Measurements from ENCODE around the gene FOXP1. TPM values are rescaled to one million over a fixed set of nuclear protein-coding genes. Genes with fewer than 3 reads are reported as not detected.
A peak's percentile ranks its signal among the peaks of the same experiment; 100 is the strongest.

FOXP1 gene
- total RNA-seq, 1 donor from 2014 or later, result 110 TPM

DNA sequence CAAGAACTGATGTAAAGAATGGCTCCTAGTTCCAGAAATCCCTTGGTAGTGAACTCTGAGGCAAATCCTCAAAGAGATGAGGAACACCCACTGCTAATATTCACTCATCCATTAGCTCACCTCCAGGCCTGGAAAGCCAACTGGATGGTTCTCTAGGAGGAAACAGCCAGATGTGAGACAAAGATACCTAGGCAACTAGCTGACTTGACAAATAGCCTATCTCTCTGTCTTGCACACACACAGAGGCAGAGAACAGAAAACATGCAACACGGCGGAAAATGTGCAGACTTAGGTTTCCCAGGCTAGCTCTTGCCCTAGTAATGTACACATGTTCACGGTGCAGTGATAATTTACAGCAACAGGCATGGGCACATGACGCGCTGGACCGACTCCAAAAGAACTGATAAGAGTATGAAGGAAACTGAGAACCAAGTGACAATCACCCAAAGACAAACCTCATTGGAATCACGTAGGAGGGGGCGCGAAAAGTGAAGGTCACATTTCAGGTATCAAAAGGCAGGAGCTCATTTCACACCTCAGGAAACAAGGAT lies 318.1 kb downstream of the FOXP1 start:
- peaks cover 2% of the 10 kb centered on the region for H3K36me3 Mint-ChIP-seq (ENCODE audit: low read depth)
- intact Hi-C loops (cut with micrococcal nuclease), result no loop called here
- no peaks in the 10 kb centered on the region for H3K9me3 Mint-ChIP-seq
- DNase-seq, result no peak
- no peaks in the 10 kb centered on the region for H3K27me3 Mint-ChIP-seq
- H3K4me1 Mint-ChIP-seq, result peaks cover 25% of the 10 kb centered on the region
- H3K27ac Mint-ChIP-seq, result no peak overlapping the region
- H3K4me3 Mint-ChIP-seq, result no peak overlapping the region

- H3K4me1 Mint-ChIP-seq, result peaks cover 25% of the 10 kb centered on the region
- peak overlapping the region; percentile 54 for H3K27ac Mint-ChIP-seq
- no peaks in the 10 kb centered on the region for H3K27me3 Mint-ChIP-seq
- H3K9me3 Mint-ChIP-seq, result no peaks in the 10 kb centered on the region
- DNase-seq, result no peak
- intact Hi-C loops (cut with micrococcal nuclease), result no loop called here
- peaks cover 2% of the 10 kb centered on the region for H3K36me3 Mint-ChIP-seq (ENCODE audit: low read depth)
- H3K4me3 Mint-ChIP-seq, result peak overlapping the region; percentile 17
These were observed 318.7 kb downstream of the FOXP1 start for GRCh38 chr3:71264840-71265239.

GRCh38 chr3:71262364-71263265 lies 320.9 kb downstream of the FOXP1 start:
- Mint-ChIP-seq H3K4me1 (peaks cover 31% of the 10 kb centered on the region), H3K9me3 (no peaks in the 10 kb centered on the region), H3K27me3 (no peaks in the 10 kb centered on the region), H3K36me3 (ENCODE audit: low read depth) (peaks cover 2% of the 10 kb centered on the region), H3K27ac (no peak overlapping the region), H3K4me3 (no peak overlapping the region)
- no peak for DNase-seq
- intact Hi-C loops (cut with micrococcal nuclease), result no loop called here

DNA sequence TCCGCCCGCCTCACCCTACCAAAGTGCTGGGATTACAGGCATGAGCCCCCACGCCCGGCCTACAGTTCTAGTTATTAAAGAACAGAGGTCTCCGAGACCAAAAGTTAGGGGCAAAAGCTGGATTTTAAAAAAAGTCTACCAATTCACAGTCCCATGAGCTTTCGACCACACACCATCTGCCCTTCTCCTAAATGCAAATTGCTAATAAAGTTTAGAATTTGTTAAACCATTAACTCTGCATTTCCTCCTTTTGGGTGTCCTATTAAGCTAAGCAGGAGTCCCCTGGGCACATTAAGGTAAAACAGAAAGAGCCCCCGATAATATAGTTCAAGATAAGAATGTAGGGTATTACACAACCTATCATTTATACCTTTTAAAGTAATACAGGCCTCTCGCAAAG lies 322.7 kb downstream of the FOXP1 start:
- Mint-ChIP-seq H3K27me3 (no peaks in the 10 kb centered on the region), H3K4me1 (peaks cover 30% of the 10 kb centered on the region)

GRCh38 chr3:71258526-71258925 lies 325.0 kb downstream of the FOXP1 start:
- Mint-ChIP-seq H3K4me3 (no peak overlapping the region), H3K36me3 (ENCODE audit: low read depth) (peaks cover 1% of the 10 kb centered on the region), H3K27ac (no peak overlapping the region), H3K4me1 (peaks cover 13% of the 10 kb centered on the region), H3K9me3 (no peaks in the 10 kb centered on the region), H3K27me3 (no peaks in the 10 kb centered on the region)
- intact Hi-C loops (cut with micrococcal nuclease), result no loop called here
- no peak for DNase-seq

More for the DNA sequence above, 322.7 kb downstream of the FOXP1 start:
- Mint-ChIP-seq H3K9me3 (no peaks in the 10 kb centered on the region), H3K36me3 (ENCODE audit: low read depth) (peaks cover 1% of the 10 kb centered on the region), H3K27ac (no peak overlapping the region), H3K4me3 (no peak overlapping the region)
- intact Hi-C loops (cut with micrococcal nuclease), result no loop called here
- DNase-seq, result no peak

DNA sequence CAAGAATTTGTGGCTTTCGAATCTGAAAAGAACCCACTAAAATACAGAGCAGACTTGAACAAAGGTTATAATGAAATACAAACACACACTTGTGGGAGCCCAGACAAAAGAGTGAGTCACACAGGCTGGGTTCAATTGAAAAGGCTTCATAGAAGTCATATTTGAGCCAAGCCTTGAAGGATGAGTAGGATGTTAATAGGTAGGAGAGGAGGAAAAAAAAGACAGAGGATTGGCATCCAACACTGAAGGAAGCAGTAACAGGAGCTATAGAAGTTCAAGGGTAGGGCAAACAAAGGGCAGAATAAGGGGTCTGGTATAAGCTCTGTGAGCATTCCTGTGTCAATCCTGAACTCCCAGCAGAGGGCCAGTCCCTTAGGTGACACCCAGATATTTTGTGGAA lies 325.4 kb downstream of the FOXP1 start:
- Mint-ChIP-seq H3K4me1 (peaks cover 12% of the 10 kb centered on the region), H3K4me3 (no peak overlapping the region), H3K27ac (no peak overlapping the region), H3K9me3 (no peaks in the 10 kb centered on the region), H3K36me3 (ENCODE audit: low read depth) (peaks cover 1% of the 10 kb centered on the region), H3K27me3 (no peaks in the 10 kb centered on the region)
- no peak for DNase-seq
- intact Hi-C loops (cut with micrococcal nuclease), result no loop called here

GRCh38 chr3:71255498-71255897 lies 328.0 kb downstream of the FOXP1 start:
- intact Hi-C loops (cut with micrococcal nuclease), result no loop called here
- no peak for DNase-seq
- Mint-ChIP-seq H3K4me3 (no peak overlapping the region), H3K4me1 (peaks cover 13% of the 10 kb centered on the region), H3K9me3 (peaks cover 3% of the 10 kb centered on the region), H3K27me3 (no peaks in the 10 kb centered on the region), H3K27ac (no peak overlapping the region), H3K36me3 (ENCODE audit: low read depth) (peaks cover 1% of the 10 kb centered on the region)

GRCh38 chr3:71254281-71255057 lies 329.1 kb downstream of the FOXP1 start:
- Mint-ChIP-seq H3K36me3 (ENCODE audit: low read depth) (peaks cover 1% of the 10 kb centered on the region), H3K27ac (no peak overlapping the region), H3K4me3 (no peak overlapping the region), H3K4me1 (peaks cover 13% of the 10 kb centered on the region), H3K27me3 (no peaks in the 10 kb centered on the region), H3K9me3 (peaks cover 3% of the 10 kb centered on the region)
- intact Hi-C loops (cut with micrococcal nuclease), result no loop called here
- DNase-seq, result no peak

DNA sequence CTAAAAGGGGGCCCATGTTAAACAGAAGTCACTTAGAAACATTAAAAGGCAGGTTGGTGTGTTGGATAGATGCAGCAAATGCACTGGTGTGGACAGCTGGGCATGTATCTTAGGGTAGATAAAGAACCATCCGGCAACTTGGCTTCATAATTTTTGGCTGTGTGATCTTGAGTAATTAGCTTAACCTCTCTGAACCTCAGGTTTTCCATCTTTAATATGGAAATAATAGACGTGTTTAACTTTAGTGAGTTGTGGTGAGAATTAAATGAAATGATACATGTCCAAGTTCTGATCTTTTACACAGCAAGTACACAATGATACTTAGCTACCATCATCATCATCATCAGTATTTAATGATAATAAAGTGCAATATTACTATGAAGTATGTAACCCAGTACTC lies 330.4 kb downstream of the FOXP1 start:
- Mint-ChIP-seq H3K36me3 (ENCODE audit: low read depth) (peaks cover 1% of the 10 kb centered on the region), H3K27ac (no peak overlapping the region), H3K27me3 (no peaks in the 10 kb centered on the region), H3K9me3 (peaks cover 3% of the 10 kb centered on the region), H3K4me1 (peaks cover 9% of the 10 kb centered on the region), H3K4me3 (no peak overlapping the region)
- no peak for DNase-seq
- intact Hi-C loops (cut with micrococcal nuclease), result no loop called here

- Mint-ChIP-seq H3K27ac (no peak overlapping the region), H3K36me3 (ENCODE audit: low read depth) (peaks cover 1% of the 10 kb centered on the region), H3K27me3 (no peaks in the 10 kb centered on the region), H3K4me1 (peaks cover 5% of the 10 kb centered on the region), H3K9me3 (peaks cover 3% of the 10 kb centered on the region), H3K4me3 (no peak overlapping the region)
- intact Hi-C loops (cut with micrococcal nuclease), result no loop called here
- DNase-seq, result no peak
These were observed 331.1 kb downstream of the FOXP1 start for GRCh38 chr3:71252466-71252865.

DNA sequence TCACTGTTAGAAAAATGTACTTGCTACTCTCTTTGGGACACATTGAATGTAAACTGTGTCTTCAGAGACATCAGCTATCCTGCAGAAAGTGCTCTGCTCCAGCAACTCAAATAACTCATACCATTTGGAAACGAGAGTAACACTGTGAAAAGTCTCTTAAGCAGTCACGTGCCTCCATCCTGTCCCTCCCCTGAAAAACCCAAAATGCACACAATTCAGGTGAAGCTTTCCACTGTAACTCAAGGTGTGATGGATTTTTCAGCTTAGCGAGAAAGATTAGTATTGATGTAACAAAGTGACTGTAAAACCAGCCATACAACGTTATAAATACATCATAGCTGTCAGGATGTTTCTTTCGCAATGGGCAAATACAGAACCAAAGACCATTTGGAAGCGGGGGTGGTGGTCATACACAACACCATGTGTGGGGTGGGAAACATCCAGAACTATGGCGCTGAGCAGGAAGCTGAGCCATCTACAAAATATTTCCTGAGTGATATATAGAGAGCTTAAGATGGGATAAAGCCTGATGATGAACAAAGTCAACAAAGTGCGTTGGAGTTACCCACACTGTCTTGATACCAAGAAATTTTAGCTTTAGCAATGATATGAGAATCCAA lies 332.3 kb downstream of the FOXP1 start:
- Mint-ChIP-seq H3K36me3 (ENCODE audit: low read depth) (no peaks in the 10 kb centered on the region), H3K27ac (no peak overlapping the region), H3K4me1 (peaks cover 5% of the 10 kb centered on the region), H3K27me3 (no peaks in the 10 kb centered on the region), H3K4me3 (no peak overlapping the region), H3K9me3 (peaks cover 3% of the 10 kb centered on the region)
- no peak for DNase-seq
- intact Hi-C loops (cut with micrococcal nuclease), result no loop called here

DNA sequence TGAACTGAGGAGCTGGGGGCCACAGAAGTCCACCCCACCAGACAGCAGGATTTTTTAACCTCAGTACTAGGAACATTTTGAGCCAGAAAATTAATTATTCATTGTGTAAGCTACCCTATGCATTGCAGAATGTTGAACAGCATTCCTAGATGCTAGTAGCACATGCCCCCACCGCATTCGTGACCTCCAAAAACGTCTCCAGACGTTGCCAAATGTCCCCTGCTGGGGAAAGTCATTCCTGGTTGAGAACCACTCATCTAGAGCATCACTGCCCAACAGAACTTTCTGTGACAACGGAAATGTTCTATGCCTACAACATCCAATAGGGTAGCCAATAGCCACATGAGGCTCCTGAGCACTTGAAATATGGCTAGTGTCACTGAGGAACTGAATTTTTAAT lies 333.5 kb downstream of the FOXP1 start:
- no peak for DNase-seq
- Mint-ChIP-seq H3K27ac (no peak overlapping the region), H3K4me1 (peaks cover 5% of the 10 kb centered on the region), H3K27me3 (no peaks in the 10 kb centered on the region), H3K36me3 (ENCODE audit: low read depth) (no peaks in the 10 kb centered on the region), H3K9me3 (peaks cover 3% of the 10 kb centered on the region), H3K4me3 (no peak overlapping the region)
- intact Hi-C loops (cut with micrococcal nuclease), result no loop called here

- Mint-ChIP-seq H3K4me3 (no peak overlapping the region), H3K9me3 (peaks cover 3% of the 10 kb centered on the region), H3K4me1 (peaks cover 5% of the 10 kb centered on the region), H3K36me3 (ENCODE audit: low read depth) (no peaks in the 10 kb centered on the region), H3K27me3 (peaks cover under 1% of the 10 kb centered on the region), H3K27ac (no peak overlapping the region)
- intact Hi-C loops (cut with micrococcal nuclease), result no loop called here
- DNase-seq, result no peak
These were observed 335.6 kb downstream of the FOXP1 start for GRCh38 chr3:71247958-71248335.
